K562 (cell line): Measurements from ENCODE around the gene C11orf42. TPM values are rescaled to one million over a fixed set of nuclear protein-coding genes. Genes with fewer than 3 reads are reported as not detected.

Experiments
- ATAC-seq: fragments of 200-7000 bp; cut with Tn5 transposase; 3 replicates; pipeline ENCODE4 v1.9.1; 2020; ENCODE audit warnings: moderate library complexity
- BruUV-seq: library from RNA; stranded (reverse); fragments of 400-500 nt; replicated peaks from 2 replicates; lab custom pipeline; 2021; lab: Mats Ljungman, UMichigan
- CTCF ChIA-PET: fragments of 300-600 bp; formaldehyde crosslinking; extraction: SDS; loops from one replicate; lab custom pipeline; 2021; ENCODE audit warnings: low intra/inter-chr PET ratio; lab: Yijun Ruan, JAX
- POLR2A ChIA-PET: fragments of 300-600, 350-650 bp; sonication (Branson Sonifier 250); formaldehyde crosslinking; extraction: SDS; loops from one replicate; lab custom pipeline; 2021; ENCODE audit warnings: antibody characterized with exemption, inconsistent platforms; lab: Yijun Ruan, JAX
- DNase-seq, 4 experiments: peaks; one replicate each; pipeline versions ENCODE4 v3.0.0 to v3.0.0-alpha.2; 2011 to 2018; ENCODE audit warnings: low spot score in 3 of 4, mixed read lengths in 3 of 4; ENCODE audit errors: extremely low read depth in 1 of 4
- FAIRE-seq: peaks from 2 replicates; lab custom pipeline; 2011; peaks lifted over from hg19 to GRCh38; lab: Jason Lieb, UNC
- H2AFZ ChIP-seq: 2 replicates; pipeline ENCODE4 v1.6.0; 2011; ENCODE audit warnings: low read depth, low read length, control low read depth, inconsistent platforms
- H3K27ac ChIP-seq: fragments of 200-600 bp; 3 replicates; pipeline ENCODE4 v1.8.0; 2011; ENCODE audit warnings: low read depth, mild to moderate bottlenecking, control low read depth, inconsistent platforms, low read length, moderate library complexity, mixed read lengths; ENCODE audit errors: extremely low read depth
- H3K27me3 ChIP-seq, 2 experiments: fragments of 300-600 bp in 1 of 2; 2 replicates in 1 of 2; 3 replicates in 1 of 2; pipeline versions ENCODE4 v1.6.0 to v1.8.0; 2011; ENCODE audit warnings: inconsistent platforms in 2 of 2, low read length in 2 of 2, mild to moderate bottlenecking in 1 of 2, mixed read lengths in 1 of 2, moderate library complexity in 1 of 2; ENCODE audit not compliant: control insufficient read depth in 2 of 2, insufficient read depth in 2 of 2
- H3K36me3 ChIP-seq: fragments of 300-600 bp; 3 replicates; pipeline ENCODE4 v1.8.0; 2011; ENCODE audit warnings: mild to moderate bottlenecking, low read length, inconsistent platforms; ENCODE audit not compliant: control insufficient read depth, insufficient read depth
- H3K4me1 ChIP-seq, 2 experiments: fragments of 200-600 bp in 1 of 2; replicated peaks in 1 of 2; 2 replicates in 1 of 2; 3 replicates in 1 of 2; pipeline versions ENCODE4 v1.5.1 to v1.8.0; 2011; ENCODE audit warnings: inconsistent platforms in 2 of 2, low read length in 2 of 2, mild to moderate bottlenecking in 1 of 2, mixed read lengths in 1 of 2, moderate library complexity in 1 of 2; ENCODE audit not compliant: control insufficient read depth in 2 of 2, insufficient read depth in 2 of 2
- H3K4me2 ChIP-seq: 2 replicates; pipeline ENCODE4 v1.6.1; 2011; ENCODE audit warnings: low read length, control low read depth, inconsistent platforms, mixed read lengths; ENCODE audit not compliant: insufficient read depth
- H3K4me3 ChIP-seq: fragments of 200-600 bp; sonication (generic), shearing (Covaris generic); 2 replicates; pipeline ENCODE4 v1.5.1; 2016; ENCODE audit warnings: control low read depth, inconsistent platforms
- H3K79me2 ChIP-seq: fragments of 200-600 bp; 3 replicates; pipeline ENCODE4 v1.8.0; 2011; ENCODE audit warnings: low read length, inconsistent platforms; ENCODE audit not compliant: control insufficient read depth, insufficient read depth
- H3K9ac ChIP-seq, 2 experiments: 2 replicates each; pipeline versions ENCODE4 v1.6.0 to v1.6.1; 2011; ENCODE audit warnings: low read depth in 2 of 2, low read length in 2 of 2, control low read depth in 1 of 2, inconsistent platforms in 1 of 2, mild to moderate bottlenecking in 1 of 2, mixed read lengths in 1 of 2; ENCODE audit not compliant: insufficient read depth in 1 of 2
- H3K9me1 ChIP-seq: one replicate; pipeline ENCODE4 v1.6.0; 2011; ENCODE audit warnings: inconsistent platforms, mild to moderate bottlenecking, low read length, moderate library complexity; ENCODE audit not compliant: control insufficient read depth, insufficient read depth
- H3K9me3 ChIP-seq: replicated peaks from 2 replicates; pipeline ENCODE4 v1.5.1; 2011; ENCODE audit warnings: low read depth, low read length, inconsistent platforms; ENCODE audit not compliant: control insufficient read depth, insufficient read depth
- H4K20me1 ChIP-seq: replicated peaks from 2 replicates; pipeline ENCODE4 v1.6.1; 2011; ENCODE audit warnings: low read length, inconsistent platforms, mixed read lengths; ENCODE audit not compliant: control insufficient read depth, insufficient read depth
- CEBPG ChIP-seq, 3 experiments: fragments of 200-800 bp in 1 of 3; sonication (Bioruptor generic) in 1 of 3; sonication (generic) in 1 of 3; formaldehyde crosslinking in 1 of 3; IDR thresholded peaks in 2 of 3; conservative IDR thresholded peaks in 1 of 3; 2 replicates each; pipeline versions ENCODE4 v1.6.1 to v1.8.0; 2016 to 2022; ENCODE audit warnings: missing compliant biosample characterization in 2 of 3, missing genetic modification characterization in 2 of 3, mild to moderate bottlenecking in 1 of 3, missing genetic modification reagents in 1 of 3
- GTF2F1 ChIP-seq: IDR thresholded peaks from 2 replicates; pipeline ENCODE4 v1.6.1; 2011; ENCODE audit warnings: low read depth, low read length, improper control_type of control experiment
- JUND ChIP-seq, 2 experiments: IDR thresholded peaks; 2 replicates in 1 of 2; 3 replicates in 1 of 2; pipeline ENCODE4 v1.6.1; 2011; ENCODE audit warnings: borderline replicate concordance in 2 of 2, low read depth in 2 of 2, low read length in 2 of 2, improper control_type of control experiment in 1 of 2, missing biosample characterization in 1 of 2, missing genetic modification characterization in 1 of 2, missing genetic modification reagents in 1 of 2
- KLF13 ChIP-seq: fragments of 450-650 bp; IDR thresholded peaks from 2 replicates; pipeline ENCODE4 v1.6.1; 2016; ENCODE audit warnings: missing genetic modification characterization, low read depth, mild to moderate bottlenecking, missing compliant biosample characterization, moderate library complexity, borderline replicate concordance
- MTF1 ChIP-seq: fragments of 250-450 bp; sonication (Bioruptor Pico); IDR thresholded peaks from 2 replicates; pipeline ENCODE4 v1.9.0; 2021; ENCODE audit warnings: moderate library complexity, mild to moderate bottlenecking, inconsistent platforms, borderline replicate concordance
- PTTG1 ChIP-seq: fragments of 450-650 bp; IDR thresholded peaks from 2 replicates; pipeline ENCODE4 v1.6.1; 2016; ENCODE audit warnings: low read depth, mild to moderate bottlenecking, missing genetic modification characterization, missing compliant biosample characterization
- ZBTB17 ChIP-seq: fragments of 450-650 bp; formaldehyde crosslinking; IDR thresholded peaks from 2 replicates; pipeline ENCODE4 v1.4.0; 2020; ENCODE audit warnings: mild to moderate bottlenecking
- ZKSCAN8 ChIP-seq: fragments of 200-800 bp; sonication (Bioruptor generic); IDR thresholded peaks from 2 replicates; pipeline ENCODE4 v1.6.1; 2016; ENCODE audit warnings: missing genetic modification characterization, missing compliant biosample characterization
- ZNF75A ChIP-seq: fragments of 450-650 bp; formaldehyde crosslinking; IDR thresholded peaks from 2 replicates; pipeline ENCODE4 v1.4.0; 2020; ENCODE audit warnings: mild to moderate bottlenecking
- WGBS: fragments of 100-300 bp; shearing (Covaris generic); methylation state at CpG from one replicate; pipeline ENCODE4 v1.1.6; 2016; ENCODE audit warnings: low coverage, mixed read lengths; ENCODE audit not compliant: insufficient coverage; ENCODE audit errors: missing lambda C conversion rate; 5-methylcytosine and 5-hydroxymethylcytosine counted together
- in situ Hi-C: fragments of 300-500 bp; cut with MboI; formaldehyde crosslinking; loops from 4 replicates; pipeline ENCODE4 v1.15.0; 2018; ENCODE audit warnings: inconsistent platforms, mixed read lengths
- intact Hi-C: fragments of 100-400 bp; cut with micrococcal nuclease; formaldehyde crosslinking; loops from 2 replicates; pipeline ENCODE4 v1.14.2; 2022
- polyA plus RNA-seq, 8 experiments: library from polyadenylated mRNA; depleted of rRNA in 4 of 8; stranded (reverse) in 5 of 8; unstranded in 3 of 8; fragments of >200 nt; fragmentation: Nextera tagmentation in 2 of 8; fragmentation: Illumina TruSeq in 1 of 8; extraction: Ambion mirVana in 2 of 8; extraction: Trizol in 1 of 8; gene quantifications; 2 replicates each; pipeline versions ENCODE4 v1.2.1 to v1.2.3, GENCODE V29; 2011 to 2014; ENCODE audit warnings: inconsistent platforms in 1 of 8, missing spikeins in 1 of 8
- total RNA-seq, 7 experiments: library from RNA; depleted of rRNA in 6 of 7; stranded (reverse); fragments of >200 nt in 6 of 7; fragmentation: Illumina TruSeq in 2 of 7; extraction: Trizol in 2 of 7; gene quantifications; 2 replicates each; pipeline versions ENCODE4 v1.2.1 to v1.2.3, GENCODE V29; 2011 to 2021; ENCODE audit warnings: low replicate concordance in 1 of 7
- TF ChIP-seq, protein P1 (sequence below), 2 experiments: fragments of 450-650 bp; IDR thresholded peaks; 2 replicates each; pipeline ENCODE4 v1.6.1; 2016; ENCODE audit warnings: mild to moderate bottlenecking in 2 of 2, borderline replicate concordance in 1 of 2, low read depth in 1 of 2, moderate library complexity in 1 of 2
- TF ChIP-seq, protein P2 (sequence below): fragments of 250-450 bp; sonication (Bioruptor Pico); IDR thresholded peaks from 2 replicates; pipeline ENCODE4 v1.4.0; 2020; ENCODE audit warnings: mild to moderate bottlenecking

Gene C11orf42
- total and polyA plus RNA-seq, 9 of the 15 experiments (the other 6 are each of a cell fraction or from before 2014, with no cell fraction given): not detected

- ATAC-seq: peak; percentile 39; the same call in 1 of the 3 replicates
- DNase-seq: no peak
- CTCF ChIA-PET: no interaction called here
- Histone ChIP-seq H3K79me2 (no peaks in the 10 kb centered on the region), H3K4me1 (no peaks in the 10 kb centered on the region), H3K9ac (no peak overlapping the region), H3K36me3 (no peaks in the 10 kb centered on the region), H3K27ac (no peak overlapping the region), H3K9me3 (no peaks in the 10 kb centered on the region), H4K20me1 (no peaks in the 10 kb centered on the region), H3K27me3 (peaks cover 0 to 2% of the 10 kb centered on the region in 2 experiments; a peak in 2 of 5 replicates), H3K4me3 (no peak overlapping the region), H2AFZ (no peak overlapping the region), H3K9me1 (peaks cover 2% of the 10 kb centered on the region), H3K4me2 (no peak overlapping the region)
- in situ Hi-C loops (no loop called here), intact Hi-C loops (no loop called here)
- no peak for FAIRE-seq
- no TSS peak for BruUV-seq
- POLR2A ChIA-PET: no interaction called here
- 13% methylated on average over 1 of the region's 1 CpG for WGBS
- TF ChIP-seq JUND (IDR thresholded peaks at IDR 0.05; ENCODE audit: borderline replicate concordance, low read depth, low read length) (no peak), JUND (tag; IDR thresholded peaks at IDR 0.05; ENCODE audit: borderline replicate concordance, low read depth, low read length) (peak; percentile 43; the same call in 1 of the 3 replicates), MTF1 (no peak), PTTG1 (tag) (no peak), GTF2F1 (no peak), ZKSCAN8 (no peak), CEBPG (CRISPR knock-in tag; IDR thresholded peaks at IDR 0.05) (no peak), CEBPG (tag; conservative IDR thresholded peaks at IDR 0.05 in 1 of 2, IDR thresholded peaks at IDR 0.05 in 1 of 2) (peak in 1 of 2 experiments; percentile 55; a peak in 1 of 4 replicates), ZNF75A (no peak), KLF13 (tag) (no peak), ZBTB17 (CRISPR knock-in tag) (no peak)
- TF ChIP-seq, protein P1, sequence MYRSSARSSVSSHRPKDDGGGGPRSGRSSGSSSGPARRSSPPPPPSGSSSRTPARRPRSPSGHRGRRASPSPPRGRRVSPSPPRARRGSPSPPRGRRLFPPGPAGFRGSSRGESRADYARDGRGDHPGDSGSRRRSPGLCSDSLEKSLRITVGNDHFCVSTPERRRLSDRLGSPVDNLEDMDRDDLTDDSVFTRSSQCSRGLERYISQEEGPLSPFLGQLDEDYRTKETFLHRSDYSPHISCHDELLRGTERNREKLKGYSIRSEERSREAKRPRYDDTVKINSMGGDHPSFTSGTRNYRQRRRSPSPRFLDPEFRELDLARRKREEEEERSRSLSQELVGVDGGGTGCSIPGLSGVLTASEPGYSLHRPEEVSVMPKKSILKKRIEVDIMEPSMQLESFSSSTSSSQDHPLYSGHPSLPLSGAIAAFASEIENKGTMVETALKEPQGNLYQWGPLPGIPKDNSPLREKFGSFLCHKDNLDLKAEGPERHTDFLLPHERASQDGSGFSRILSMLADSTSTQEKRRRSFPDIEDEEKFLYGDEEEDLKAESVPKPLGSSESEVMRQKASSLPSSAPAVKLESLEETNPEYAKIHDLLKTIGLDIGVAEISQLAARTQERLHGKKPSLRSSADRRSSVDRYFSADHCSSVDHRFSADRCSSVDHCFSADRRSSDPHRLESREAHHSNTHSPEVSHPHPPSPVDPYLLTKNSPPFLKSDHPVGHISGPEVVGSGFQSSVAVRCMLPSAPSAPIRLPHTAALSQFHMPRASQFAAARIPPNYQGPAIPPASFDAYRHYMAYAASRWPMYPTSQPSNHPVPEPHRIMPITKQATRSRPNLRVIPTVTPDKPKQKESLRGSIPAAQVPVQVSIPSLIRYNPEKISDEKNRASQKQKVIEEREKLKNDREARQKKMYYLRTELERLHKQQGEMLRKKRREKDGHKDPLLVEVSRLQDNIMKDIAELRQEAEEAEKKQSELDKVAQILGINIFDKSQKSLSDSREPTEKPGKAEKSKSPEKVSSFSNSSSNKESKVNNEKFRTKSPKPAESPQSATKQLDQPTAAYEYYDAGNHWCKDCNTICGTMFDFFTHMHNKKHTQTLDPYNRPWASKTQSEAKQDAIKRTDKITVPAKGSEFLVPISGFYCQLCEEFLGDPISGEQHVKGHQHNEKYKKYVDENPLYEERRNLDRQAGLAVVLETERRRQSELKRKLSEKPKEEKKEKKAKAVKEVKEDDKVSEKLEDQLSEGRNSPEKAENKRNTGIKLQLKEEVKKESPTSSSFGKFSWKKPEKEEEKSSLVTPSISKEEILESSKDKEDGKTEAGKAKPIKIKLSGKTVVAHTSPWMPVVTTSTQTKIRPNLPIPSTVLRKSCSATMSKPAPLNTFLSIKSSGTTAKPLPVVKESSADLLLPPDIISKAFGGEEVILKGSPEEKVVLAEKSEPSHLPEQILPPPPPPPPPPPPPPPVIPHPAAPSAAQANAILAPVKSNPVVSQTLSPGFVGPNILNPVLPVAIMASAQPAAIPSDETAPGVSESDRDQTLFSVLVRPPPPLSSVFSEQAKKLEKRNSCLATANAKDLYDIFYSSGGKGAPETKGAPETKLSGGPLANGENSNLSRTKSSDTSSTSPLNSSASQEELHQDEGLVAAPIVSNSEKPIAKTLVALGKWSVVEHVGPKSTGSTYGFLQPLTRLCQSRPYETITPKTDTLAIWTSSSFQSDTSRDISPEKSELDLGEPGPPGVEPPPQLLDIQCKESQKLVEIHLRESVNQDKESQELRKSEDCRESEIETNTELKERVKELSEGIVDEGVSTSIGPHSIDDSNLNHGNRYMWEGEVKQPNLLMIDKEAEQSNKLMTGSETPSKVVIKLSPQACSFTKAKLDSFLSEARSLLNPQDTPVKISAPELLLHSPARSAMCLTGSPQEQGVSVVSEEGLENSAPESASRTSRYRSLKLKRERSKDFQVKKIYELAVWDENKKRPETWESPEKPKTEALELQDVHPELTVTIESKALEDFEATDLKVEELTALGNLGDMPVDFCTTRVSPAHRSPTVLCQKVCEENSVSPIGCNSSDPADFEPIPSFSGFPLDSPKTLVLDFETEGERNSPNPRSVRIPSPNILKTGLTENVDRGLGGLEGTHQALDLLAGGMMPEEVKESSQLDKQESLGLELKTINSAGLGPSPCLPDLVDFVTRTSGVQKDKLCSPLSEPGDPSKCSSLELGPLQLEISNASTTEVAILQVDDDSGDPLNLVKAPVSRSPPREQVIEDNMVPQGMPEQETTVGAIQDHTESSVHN (IDR thresholded peaks at IDR 0.05; ENCODE audit: borderline replicate concordance in 1 of 2, low read depth in 1 of 2): no peak
- TF ChIP-seq, protein P2, sequence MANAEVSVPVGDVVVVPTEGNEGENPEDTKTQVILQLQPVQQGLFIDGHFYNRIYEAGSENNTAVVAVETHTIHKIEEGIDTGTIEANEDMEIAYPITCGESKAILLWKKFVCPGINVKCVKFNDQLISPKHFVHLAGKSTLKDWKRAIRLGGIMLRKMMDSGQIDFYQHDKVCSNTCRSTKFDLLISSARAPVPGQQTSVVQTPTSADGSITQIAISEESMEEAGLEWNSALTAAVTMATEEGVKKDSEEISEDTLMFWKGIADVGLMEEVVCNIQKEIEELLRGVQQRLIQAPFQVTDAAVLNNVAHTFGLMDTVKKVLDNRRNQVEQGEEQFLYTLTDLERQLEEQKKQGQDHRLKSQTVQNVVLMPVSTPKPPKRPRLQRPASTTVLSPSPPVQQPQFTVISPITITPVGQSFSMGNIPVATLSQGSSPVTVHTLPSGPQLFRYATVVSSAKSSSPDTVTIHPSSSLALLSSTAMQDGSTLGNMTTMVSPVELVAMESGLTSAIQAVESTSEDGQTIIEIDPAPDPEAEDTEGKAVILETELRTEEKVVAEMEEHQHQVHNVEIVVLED (CRISPR knock-in tag): no peak
Observed at GRCh38 chr11:6194065-6194581, 11.2 kb upstream of the C11orf42 start.
